GM12891 (cell line): ENCODE data around the gene WHRN.

ENCODE experiments used
- PAX5 ChIP-seq: IDR thresholded peaks from 2 replicates; pipeline ENCODE4 v1.6.1; 2011; ENCODE audit warnings: low read length, moderate library complexity, mild to moderate bottlenecking; ENCODE audit not compliant: insufficient read depth, severe bottlenecking
- POLR2AphosphoS5 ChIP-seq: IDR thresholded peaks from 2 replicates; pipeline ENCODE4 v1.6.1; 2011; ENCODE audit warnings: low read depth, low read length, control low read depth
- TAF1 ChIP-seq: IDR thresholded peaks from 2 replicates; pipeline ENCODE4 v1.6.1; 2011; ENCODE audit warnings: low read depth, low read length, control low read depth

DNA sequence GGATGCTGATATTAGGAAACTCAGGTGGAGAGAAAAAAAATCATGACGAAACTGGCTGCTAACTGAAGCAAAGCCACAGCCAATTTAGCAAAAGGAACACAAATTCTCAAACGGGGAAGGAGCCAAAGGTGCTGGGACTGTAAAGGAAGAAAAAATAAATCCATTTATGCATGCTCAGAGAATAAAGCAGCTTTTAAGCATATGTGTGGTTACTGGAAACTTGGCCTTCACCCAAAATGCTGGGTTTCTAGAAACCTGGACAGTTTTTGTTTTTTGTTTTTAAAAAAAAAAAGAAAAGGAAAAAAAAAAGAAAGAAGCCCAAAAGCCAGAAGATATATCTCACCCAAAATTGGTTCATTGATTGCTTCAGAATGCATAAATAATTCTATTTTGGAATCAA lies 8.0 kb downstream of the WHRN start:
- TF ChIP-seq TAF1 (no peak), POLR2AphosphoS5 (no peak), PAX5 (no peak)
